Hepatocyte (in vitro differentiated cells): ENCODE measurements around the gene NRIP3.

ENCODE experiments used
- CTCF ChIP-seq: fragments of 200-600 bp; sonication (generic); IDR thresholded peaks from 2 replicates; pipeline ENCODE4 v1.5.1; 2016; ENCODE audit warnings: antibody characterized with exemption, mild to moderate bottlenecking; ENCODE audit not compliant: poor library complexity
- EZH2 ChIP-seq: fragments of 200-600 bp; sonication (generic); IDR thresholded peaks from 2 replicates; pipeline ENCODE4 v1.6.1; 2016; ENCODE audit warnings: antibody characterized with exemption, mild to moderate bottlenecking, borderline replicate concordance

- no peak for TF ChIP-seq EZH2
- TF ChIP-seq CTCF, result no peak
Measured at GRCh38 chr11:8956860-8957259, 46.9 kb downstream of the NRIP3 start.
